NCI-H345 treated with DMSO at 0.1 percent for 48 hours (cell line): ENCODE data around the gene OR9Q1.
"Not testable (repeated sequence)": the region's sequence is repeated elsewhere in the genome, so short reads cannot be mapped to it uniquely, and the experiment has no call there.

Experiments used
- DNase-seq: peaks from one replicate; lab custom pipeline; 2025; ENCODE audit not compliant: unreplicated experiment; lab: John Stamatoyannopoulos, UW

The OR9Q1 gene

GRCh38 chr11:58023435-58023931 lies at the start of gene OR9Q1:
Gene OR9Q1, plus strand, starts transcription at chr11:58023881. Its CDS starts 155,564 bp downstream, at chr11:58179445.
- DNase-seq = no peak

GRCh38 chr11:57974132-57974531 lies 49.5 kb upstream of the OR9Q1 start:
- no peak for DNase-seq

GRCh38 chr11:57974848-57975601 lies 48.7 kb upstream of the OR9Q1 start:
- no peak for DNase-seq

- DNase-seq = no peak
Measured at GRCh38 chr11:57977709-57978108, 46.0 kb upstream of the OR9Q1 start.

- DNase-seq = no peak
Measured at GRCh38 chr11:57978686-57979531, 44.8 kb upstream of the OR9Q1 start.

GRCh38 chr11:57979532-57980079 lies 44.1 kb upstream of the OR9Q1 start:
- no peak for DNase-seq

- DNase-seq = no peak
Measured at GRCh38 chr11:57980201-57980600, 43.5 kb upstream of the OR9Q1 start.

GRCh38 chr11:57981536-57981935 lies 42.1 kb upstream of the OR9Q1 start:
- no peak for DNase-seq

- DNase-seq = peak; percentile 76
Measured at GRCh38 chr11:57982776-57983175, 40.9 kb upstream of the OR9Q1 start.

GRCh38 chr11:57983191-57983590 lies 40.5 kb upstream of the OR9Q1 start:
- DNase-seq = no peak

- not testable (repeated sequence) for DNase-seq
Measured at GRCh38 chr11:57999523-57999922, 24.2 kb upstream of the OR9Q1 start.

- not testable (repeated sequence) for DNase-seq
Measured at GRCh38 chr11:58000021-58000420, 23.7 kb upstream of the OR9Q1 start.

- DNase-seq = no peak
Measured at GRCh38 chr11:58000699-58001098, 23.0 kb upstream of the OR9Q1 start.

- DNase-seq = no peak
Measured at GRCh38 chr11:58003036-58003435, 20.6 kb upstream of the OR9Q1 start.

GRCh38 chr11:58003591-58003990 lies 20.1 kb upstream of the OR9Q1 start:
- no peak for DNase-seq

GRCh38 chr11:58004664-58005063 lies 19.0 kb upstream of the OR9Q1 start:
- DNase-seq = no peak

GRCh38 chr11:58006940-58007339 lies 16.7 kb upstream of the OR9Q1 start:
- no peak for DNase-seq

GRCh38 chr11:58011771-58012170 lies 11.9 kb upstream of the OR9Q1 start:
- no peak for DNase-seq

GRCh38 chr11:58024601-58025091 lies 965 bp downstream of the OR9Q1 start:
- no peak for DNase-seq

- no peak for DNase-seq
Measured at GRCh38 chr11:58027341-58027740, 3.7 kb downstream of the OR9Q1 start.

GRCh38 chr11:58028687-58029411 lies 5.2 kb downstream of the OR9Q1 start:
- DNase-seq = no peak
